Eye (tissue), 1 donor: ENCODE results near the gene SLITRK4.
A peak's percentile ranks its signal among the peaks of the same experiment; 100 is the strongest.

ENCODE experiments used
- DNase-seq: peaks from one replicate; pipeline ENCODE4 v3.0.0-alpha.2; 2015

Gene SLITRK4

GRCh38 chrX:143635915-143636314 lies at the start of gene SLITRK4:
Gene SLITRK4 (minus strand): TSS chrX:143636101. CDS start chrX:143631108, 4,993 bp downstream.
- no peak for DNase-seq

GRCh38 chrX:143683486-143683885 lies 47.6 kb upstream of the SLITRK4 start:
- peak; percentile 39 for DNase-seq

GRCh38 chrX:143674926-143675325 lies 39.0 kb upstream of the SLITRK4 start:
- no peak for DNase-seq

- DNase-seq: peak; percentile 20
These were observed 33.5 kb upstream of the SLITRK4 start for GRCh38 chrX:143669395-143669794.

GRCh38 chrX:143664302-143664701 lies 28.4 kb upstream of the SLITRK4 start:
- DNase-seq: peak; percentile 31

GRCh38 chrX:143663755-143664154 lies 27.9 kb upstream of the SLITRK4 start:
- DNase-seq: no peak

GRCh38 chrX:143661286-143661685 lies 25.4 kb upstream of the SLITRK4 start:
- DNase-seq: no peak

- no peak for DNase-seq
These were observed 12.8 kb upstream of the SLITRK4 start for GRCh38 chrX:143648705-143649104.

GRCh38 chrX:143642426-143642825 lies 6.5 kb upstream of the SLITRK4 start:
- DNase-seq: no peak

GRCh38 chrX:143636831-143637230 lies 930 bp upstream of the SLITRK4 start:
- DNase-seq: no peak

GRCh38 chrX:143634663-143635455 lies 1.0 kb downstream of the SLITRK4 start:
- DNase-seq: peak; percentile 65

GRCh38 chrX:143634309-143634662 lies 1.6 kb downstream of the SLITRK4 start:
- no peak for DNase-seq

GRCh38 chrX:143633461-143634308 lies 2.2 kb downstream of the SLITRK4 start:
- DNase-seq: peak; percentile 68

GRCh38 chrX:143632625-143633410 lies 3.1 kb downstream of the SLITRK4 start:
- DNase-seq: peak; percentile 57

- DNase-seq: no peak
These were observed 12.2 kb downstream of the SLITRK4 start for GRCh38 chrX:143623657-143624056.

GRCh38 chrX:143621276-143621675 lies 14.6 kb downstream of the SLITRK4 start:
- no peak for DNase-seq

- DNase-seq: no peak
These were observed 20.1 kb downstream of the SLITRK4 start for GRCh38 chrX:143615851-143616250.

GRCh38 chrX:143601809-143602208 lies 34.1 kb downstream of the SLITRK4 start:
- DNase-seq: no peak

GRCh38 chrX:143581240-143581639 lies 54.7 kb downstream of the SLITRK4 start:
- no peak for DNase-seq

GRCh38 chrX:143580266-143580665 lies 55.6 kb downstream of the SLITRK4 start:
- no peak for DNase-seq
